B cell (primary cell): ENCODE results near the gene TXNL1.

Experiments used
- EZH2 ChIP-seq: IDR thresholded peaks from 2 replicates; pipeline ENCODE4 v1.6.1; 2012; ENCODE audit warnings: borderline replicate concordance, low read depth, mild to moderate bottlenecking, moderate library complexity, low read length; ENCODE audit not compliant: insufficient read depth, poor library complexity, severe bottlenecking
- TF ChIP-seq, protein P1 (sequence below): fragments of 200-600 bp; IDR thresholded peaks from one replicate; pipeline ENCODE4 v1.8.0; 2022; ENCODE audit warnings: antibody characterized with exemption, mild to moderate bottlenecking

DNA sequence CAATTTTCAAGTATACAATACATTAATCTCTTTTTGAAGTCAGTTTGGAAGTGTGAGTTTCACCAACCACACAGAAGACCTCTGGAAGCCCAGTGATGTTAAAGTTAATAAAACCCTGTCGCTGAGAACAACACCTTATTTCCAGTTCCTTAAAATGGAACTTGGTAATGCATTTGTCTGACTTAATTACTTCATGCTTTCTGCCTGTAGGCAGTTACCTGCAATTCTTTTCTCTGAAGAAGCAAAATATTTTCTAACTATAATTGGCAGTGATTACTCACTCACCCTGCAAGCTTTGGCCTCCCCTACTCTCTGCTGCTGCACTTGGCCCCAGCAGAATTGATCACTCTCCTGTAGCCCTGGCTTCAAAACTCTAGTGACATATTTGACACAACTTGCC is 81.5 kb downstream of the TXNL1 start:
- TF ChIP-seq, protein P1, sequence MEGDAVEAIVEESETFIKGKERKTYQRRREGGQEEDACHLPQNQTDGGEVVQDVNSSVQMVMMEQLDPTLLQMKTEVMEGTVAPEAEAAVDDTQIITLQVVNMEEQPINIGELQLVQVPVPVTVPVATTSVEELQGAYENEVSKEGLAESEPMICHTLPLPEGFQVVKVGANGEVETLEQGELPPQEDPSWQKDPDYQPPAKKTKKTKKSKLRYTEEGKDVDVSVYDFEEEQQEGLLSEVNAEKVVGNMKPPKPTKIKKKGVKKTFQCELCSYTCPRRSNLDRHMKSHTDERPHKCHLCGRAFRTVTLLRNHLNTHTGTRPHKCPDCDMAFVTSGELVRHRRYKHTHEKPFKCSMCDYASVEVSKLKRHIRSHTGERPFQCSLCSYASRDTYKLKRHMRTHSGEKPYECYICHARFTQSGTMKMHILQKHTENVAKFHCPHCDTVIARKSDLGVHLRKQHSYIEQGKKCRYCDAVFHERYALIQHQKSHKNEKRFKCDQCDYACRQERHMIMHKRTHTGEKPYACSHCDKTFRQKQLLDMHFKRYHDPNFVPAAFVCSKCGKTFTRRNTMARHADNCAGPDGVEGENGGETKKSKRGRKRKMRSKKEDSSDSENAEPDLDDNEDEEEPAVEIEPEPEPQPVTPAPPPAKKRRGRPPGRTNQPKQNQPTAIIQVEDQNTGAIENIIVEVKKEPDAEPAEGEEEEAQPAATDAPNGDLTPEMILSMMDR = no peak
- no peak for TF ChIP-seq EZH2
